ENCODE results near the gene SOBP.

Gene SOBP

GRCh38 chr6:107662333-107662732 lies 172.4 kb downstream of the SOBP start:
- no peak for DNase-seq

GRCh38 chr6:107663308-107663707 lies 173.4 kb downstream of the SOBP start:
- DNase-seq = no peak

GRCh38 chr6:107665382-107665781 lies 175.5 kb downstream of the SOBP start:
- no peak for DNase-seq

GRCh38 chr6:107666084-107666980 lies 176.4 kb downstream of the SOBP start:
- DNase-seq = no peak

GRCh38 chr6:107666981-107667601 lies 177.2 kb downstream of the SOBP start:
- no peak for DNase-seq

GRCh38 chr6:107667790-107668189 lies 177.9 kb downstream of the SOBP start:
- DNase-seq = no peak

GRCh38 chr6:107668743-107669474 lies 179.0 kb downstream of the SOBP start:
- DNase-seq = no peak

GRCh38 chr6:107670792-107671199 lies 180.9 kb downstream of the SOBP start:
- peak; percentile 66 for DNase-seq

GRCh38 chr6:107673076-107673494 lies 183.2 kb downstream of the SOBP start:
- DNase-seq = no peak

GRCh38 chr6:107674995-107675738 lies 185.2 kb downstream of the SOBP start:
- DNase-seq = peak; percentile 88

- DNase-seq = no peak
Measured at GRCh38 chr6:107676042-107676441, 186.1 kb downstream of the SOBP start.

- DNase-seq = no peak
Measured at GRCh38 chr6:107677399-107677798, 187.5 kb downstream of the SOBP start.

GRCh38 chr6:107679457-107679856 lies 189.5 kb downstream of the SOBP start:
- DNase-seq = no peak

- DNase-seq = no peak
Measured at GRCh38 chr6:107682721-107683120, 192.8 kb downstream of the SOBP start.

GRCh38 chr6:107683183-107683582 lies 193.3 kb downstream of the SOBP start:
- no peak for DNase-seq

GRCh38 chr6:107684996-107685395 lies 195.1 kb downstream of the SOBP start:
- DNase-seq = no peak

GRCh38 chr6:107689190-107689589 lies 199.3 kb downstream of the SOBP start:
- DNase-seq = no peak

- DNase-seq = no peak
Measured at GRCh38 chr6:107689951-107690642, 200.2 kb downstream of the SOBP start.

- no peak for DNase-seq
Measured at GRCh38 chr6:107690643-107691061, 200.7 kb downstream of the SOBP start.

GRCh38 chr6:107691062-107691751 lies 201.3 kb downstream of the SOBP start:
- DNase-seq = no peak

- DNase-seq = no peak
Measured at GRCh38 chr6:107692351-107692750, 202.4 kb downstream of the SOBP start.

All from CD4-positive, alpha-beta T cell treated with Interleukin-15 for 1 hour (primary cell).